ENCODE data around the gene YARS2. TPM values are rescaled to one million over a fixed set of nuclear protein-coding genes. Genes with fewer than 3 reads are reported as not detected.

YARS2 gene
- total and polyA plus RNA-seq, 2 experiments from 2014 or later = 73.0 to 76.7 TPM

DNA sequence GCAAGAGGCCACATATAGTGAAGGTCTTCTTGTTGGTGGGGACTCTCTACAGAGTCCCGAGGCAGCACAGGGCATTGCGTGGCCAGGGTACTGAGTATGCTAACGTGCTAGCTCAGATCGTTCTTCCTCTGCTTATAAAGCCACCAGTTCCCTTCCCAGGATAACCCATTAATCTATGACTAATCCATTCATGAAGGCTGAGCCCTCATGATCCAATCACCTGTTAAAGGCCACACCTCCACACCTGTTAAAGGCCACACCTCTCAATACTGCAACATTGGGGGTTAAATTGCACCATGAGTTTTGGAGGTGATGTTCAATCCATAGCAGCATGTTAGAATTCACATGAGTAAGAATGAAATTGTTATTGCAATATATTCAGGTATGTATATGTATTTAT is 12.8 kb upstream of the YARS2 start:
- no peaks in the 10 kb centered on the region for H3K27me3 ChIP-seq (ENCODE audit: insufficient read depth)
- DNase-seq (ENCODE audit: low spot score) = no peak
- Mint-ChIP-seq H3K4me3 (no peak overlapping the region), H3K36me3 (ENCODE audit: low read depth) (no peaks in the 10 kb centered on the region), H3K27me3 (ENCODE audit: insufficient read depth, low read depth, poor library complexity) (no peaks in the 10 kb centered on the region), H3K27ac (no peak overlapping the region), H3K4me1 (peaks cover 7% of the 10 kb centered on the region), H3K9me3 (no peaks in the 10 kb centered on the region)
- no peak for TF ChIP-seq NANOG (IDR thresholded peaks at IDR 0.05; ENCODE audit: borderline replicate concordance)
- TF ChIP-seq ZNF114 (CRISPR knock-in tag; IDR thresholded peaks at IDR 0.05) = no peak
- no peak for TF ChIP-seq EZH2 (IDR thresholded peaks at IDR 0.05; ENCODE audit: low read depth, unreplicated experiment)
- no peak for TF ChIP-seq POLR2AphosphoS5 (IDR thresholded peaks at IDR 0.05; ENCODE audit: low read depth)
- no peak for TF ChIP-seq JUNB (IDR thresholded peaks at IDR 0.05; ENCODE audit: unreplicated experiment)
- TF ChIP-seq, protein P1, sequence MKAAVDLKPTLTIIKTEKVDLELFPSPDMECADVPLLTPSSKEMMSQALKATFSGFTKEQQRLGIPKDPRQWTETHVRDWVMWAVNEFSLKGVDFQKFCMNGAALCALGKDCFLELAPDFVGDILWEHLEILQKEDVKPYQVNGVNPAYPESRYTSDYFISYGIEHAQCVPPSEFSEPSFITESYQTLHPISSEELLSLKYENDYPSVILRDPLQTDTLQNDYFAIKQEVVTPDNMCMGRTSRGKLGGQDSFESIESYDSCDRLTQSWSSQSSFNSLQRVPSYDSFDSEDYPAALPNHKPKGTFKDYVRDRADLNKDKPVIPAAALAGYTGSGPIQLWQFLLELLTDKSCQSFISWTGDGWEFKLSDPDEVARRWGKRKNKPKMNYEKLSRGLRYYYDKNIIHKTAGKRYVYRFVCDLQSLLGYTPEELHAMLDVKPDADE (IDR thresholded peaks at IDR 0.05) = no peak
- TF ChIP-seq STAT1 (IDR thresholded peaks at IDR 0.05; ENCODE audit: unreplicated experiment) = no peak
- no peak for TF ChIP-seq CREB1 (CRISPR knock-in tag; IDR thresholded peaks at IDR 0.05; ENCODE audit: low read depth)
- TF ChIP-seq, protein P2, sequence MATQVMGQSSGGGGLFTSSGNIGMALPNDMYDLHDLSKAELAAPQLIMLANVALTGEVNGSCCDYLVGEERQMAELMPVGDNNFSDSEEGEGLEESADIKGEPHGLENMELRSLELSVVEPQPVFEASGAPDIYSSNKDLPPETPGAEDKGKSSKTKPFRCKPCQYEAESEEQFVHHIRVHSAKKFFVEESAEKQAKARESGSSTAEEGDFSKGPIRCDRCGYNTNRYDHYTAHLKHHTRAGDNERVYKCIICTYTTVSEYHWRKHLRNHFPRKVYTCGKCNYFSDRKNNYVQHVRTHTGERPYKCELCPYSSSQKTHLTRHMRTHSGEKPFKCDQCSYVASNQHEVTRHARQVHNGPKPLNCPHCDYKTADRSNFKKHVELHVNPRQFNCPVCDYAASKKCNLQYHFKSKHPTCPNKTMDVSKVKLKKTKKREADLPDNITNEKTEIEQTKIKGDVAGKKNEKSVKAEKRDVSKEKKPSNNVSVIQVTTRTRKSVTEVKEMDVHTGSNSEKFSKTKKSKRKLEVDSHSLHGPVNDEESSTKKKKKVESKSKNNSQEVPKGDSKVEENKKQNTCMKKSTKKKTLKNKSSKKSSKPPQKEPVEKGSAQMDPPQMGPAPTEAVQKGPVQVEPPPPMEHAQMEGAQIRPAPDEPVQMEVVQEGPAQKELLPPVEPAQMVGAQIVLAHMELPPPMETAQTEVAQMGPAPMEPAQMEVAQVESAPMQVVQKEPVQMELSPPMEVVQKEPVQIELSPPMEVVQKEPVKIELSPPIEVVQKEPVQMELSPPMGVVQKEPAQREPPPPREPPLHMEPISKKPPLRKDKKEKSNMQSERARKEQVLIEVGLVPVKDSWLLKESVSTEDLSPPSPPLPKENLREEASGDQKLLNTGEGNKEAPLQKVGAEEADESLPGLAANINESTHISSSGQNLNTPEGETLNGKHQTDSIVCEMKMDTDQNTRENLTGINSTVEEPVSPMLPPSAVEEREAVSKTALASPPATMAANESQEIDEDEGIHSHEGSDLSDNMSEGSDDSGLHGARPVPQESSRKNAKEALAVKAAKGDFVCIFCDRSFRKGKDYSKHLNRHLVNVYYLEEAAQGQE (IDR thresholded peaks at IDR 0.05; ENCODE audit: unreplicated experiment) = no peak
- TF ChIP-seq, protein P3, sequence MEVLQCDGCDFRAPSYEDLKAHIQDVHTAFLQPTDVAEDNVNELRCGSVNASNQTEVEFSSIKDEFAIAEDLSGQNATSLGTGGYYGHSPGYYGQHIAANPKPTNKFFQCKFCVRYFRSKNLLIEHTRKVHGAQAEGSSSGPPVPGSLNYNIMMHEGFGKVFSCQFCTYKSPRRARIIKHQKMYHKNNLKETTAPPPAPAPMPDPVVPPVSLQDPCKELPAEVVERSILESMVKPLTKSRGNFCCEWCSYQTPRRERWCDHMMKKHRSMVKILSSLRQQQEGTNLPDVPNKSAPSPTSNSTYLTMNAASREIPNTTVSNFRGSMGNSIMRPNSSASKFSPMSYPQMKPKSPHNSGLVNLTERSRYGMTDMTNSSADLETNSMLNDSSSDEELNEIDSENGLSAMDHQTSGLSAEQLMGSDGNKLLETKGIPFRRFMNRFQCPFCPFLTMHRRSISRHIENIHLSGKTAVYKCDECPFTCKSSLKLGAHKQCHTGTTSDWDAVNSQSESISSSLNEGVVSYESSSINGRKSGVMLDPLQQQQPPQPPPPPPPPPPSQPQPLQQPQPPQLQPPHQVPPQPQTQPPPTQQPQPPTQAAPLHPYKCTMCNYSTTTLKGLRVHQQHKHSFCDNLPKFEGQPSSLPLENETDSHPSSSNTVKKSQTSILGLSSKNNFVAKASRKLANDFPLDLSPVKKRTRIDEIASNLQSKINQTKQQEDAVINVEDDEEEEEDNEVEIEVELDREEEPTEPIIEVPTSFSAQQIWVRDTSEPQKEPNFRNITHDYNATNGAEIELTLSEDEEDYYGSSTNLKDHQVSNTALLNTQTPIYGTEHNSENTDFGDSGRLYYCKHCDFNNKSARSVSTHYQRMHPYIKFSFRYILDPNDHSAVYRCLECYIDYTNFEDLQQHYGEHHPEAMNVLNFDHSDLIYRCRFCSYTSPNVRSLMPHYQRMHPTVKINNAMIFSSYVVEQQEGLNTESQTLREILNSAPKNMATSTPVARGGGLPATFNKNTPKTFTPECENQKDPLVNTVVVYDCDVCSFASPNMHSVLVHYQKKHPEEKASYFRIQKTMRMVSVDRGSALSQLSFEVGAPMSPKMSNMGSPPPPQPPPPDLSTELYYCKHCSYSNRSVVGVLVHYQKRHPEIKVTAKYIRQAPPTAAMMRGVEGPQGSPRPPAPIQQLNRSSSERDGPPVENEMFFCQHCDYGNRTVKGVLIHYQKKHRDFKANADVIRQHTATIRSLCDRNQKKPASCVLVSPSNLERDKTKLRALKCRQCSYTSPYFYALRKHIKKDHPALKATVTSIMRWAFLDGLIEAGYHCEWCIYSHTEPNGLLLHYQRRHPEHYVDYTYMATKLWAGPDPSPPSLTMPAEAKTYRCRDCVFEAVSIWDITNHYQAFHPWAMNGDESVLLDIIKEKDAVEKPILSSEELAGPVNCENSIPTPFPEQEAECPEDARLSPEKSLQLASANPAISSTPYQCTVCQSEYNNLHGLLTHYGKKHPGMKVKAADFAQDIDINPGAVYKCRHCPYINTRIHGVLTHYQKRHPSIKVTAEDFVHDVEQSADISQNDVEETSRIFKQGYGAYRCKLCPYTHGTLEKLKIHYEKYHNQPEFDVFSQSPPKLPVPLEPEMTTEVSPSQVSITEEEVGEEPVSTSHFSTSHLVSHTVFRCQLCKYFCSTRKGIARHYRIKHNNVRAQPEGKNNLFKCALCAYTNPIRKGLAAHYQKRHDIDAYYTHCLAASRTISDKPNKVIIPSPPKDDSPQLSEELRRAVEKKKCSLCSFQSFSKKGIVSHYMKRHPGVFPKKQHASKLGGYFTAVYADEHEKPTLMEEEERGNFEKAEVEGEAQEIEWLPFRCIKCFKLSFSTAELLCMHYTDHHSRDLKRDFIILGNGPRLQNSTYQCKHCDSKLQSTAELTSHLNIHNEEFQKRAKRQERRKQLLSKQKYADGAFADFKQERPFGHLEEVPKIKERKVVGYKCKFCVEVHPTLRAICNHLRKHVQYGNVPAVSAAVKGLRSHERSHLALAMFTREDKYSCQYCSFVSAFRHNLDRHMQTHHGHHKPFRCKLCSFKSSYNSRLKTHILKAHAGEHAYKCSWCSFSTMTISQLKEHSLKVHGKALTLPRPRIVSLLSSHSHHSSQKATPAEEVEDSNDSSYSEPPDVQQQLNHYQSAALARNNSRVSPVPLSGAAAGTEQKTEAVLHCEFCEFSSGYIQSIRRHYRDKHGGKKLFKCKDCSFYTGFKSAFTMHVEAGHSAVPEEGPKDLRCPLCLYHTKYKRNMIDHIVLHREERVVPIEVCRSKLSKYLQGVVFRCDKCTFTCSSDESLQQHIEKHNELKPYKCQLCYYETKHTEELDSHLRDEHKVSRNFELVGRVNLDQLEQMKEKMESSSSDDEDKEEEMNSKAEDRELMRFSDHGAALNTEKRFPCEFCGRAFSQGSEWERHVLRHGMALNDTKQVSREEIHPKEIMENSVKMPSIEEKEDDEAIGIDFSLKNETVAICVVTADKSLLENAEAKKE (CRISPR knock-in tag; IDR thresholded peaks at IDR 0.05) = no peak
- TF ChIP-seq EZH2phosphoT487 (IDR thresholded peaks at IDR 0.05; ENCODE audit: unreplicated experiment) = no peak
- H3K4me1 ChIP-seq (ENCODE audit: insufficient read depth) = no peaks in the 10 kb centered on the region
- H3K4me2 ChIP-seq = no peak overlapping the region
- H3K9me2 ChIP-seq (ENCODE audit: insufficient read depth) = no peaks in the 10 kb centered on the region
- peak overlapping the region; percentile 38; the same call in 1 of the 2 replicates for H2AFZ ChIP-seq
- no peak overlapping the region for H3K4me3 ChIP-seq
- no peaks in the 10 kb centered on the region for H3K36me3 ChIP-seq (ENCODE audit: insufficient read depth)
- H3K27ac ChIP-seq (ENCODE audit: low read depth) = no peak overlapping the region
- ATAC-seq = no peak
- no peaks in the 10 kb centered on the region for H3K79me2 ChIP-seq (replicated peaks; ENCODE audit: insufficient read depth)
- no peaks in the 10 kb centered on the region for H4K20me1 ChIP-seq (replicated peaks; ENCODE audit: insufficient read depth)
- H3F3A ChIP-seq (replicated peaks; ENCODE audit: low read depth) = no peaks in the 10 kb centered on the region
